DMS79 treated with DMSO at 0.1 percent for 48 hours (cell line): ENCODE measurements around the gene ZNF254.
"Not testable (repeated sequence)": the region's sequence is repeated elsewhere in the genome, so short reads cannot be mapped to it uniquely, and the experiment has no call there.

Experiments used
- DNase-seq: peaks from one replicate; lab custom pipeline; 2025; lab: John Stamatoyannopoulos, UW

The ZNF254 gene

GRCh38 chr19:24086974-24087595 is at the start of gene ZNF254:
ZNF254 (plus strand) TSS chr19:24087187; CDS start chr19:24087308, 121 bp downstream.
- peak; percentile 95 for DNase-seq

DNA sequence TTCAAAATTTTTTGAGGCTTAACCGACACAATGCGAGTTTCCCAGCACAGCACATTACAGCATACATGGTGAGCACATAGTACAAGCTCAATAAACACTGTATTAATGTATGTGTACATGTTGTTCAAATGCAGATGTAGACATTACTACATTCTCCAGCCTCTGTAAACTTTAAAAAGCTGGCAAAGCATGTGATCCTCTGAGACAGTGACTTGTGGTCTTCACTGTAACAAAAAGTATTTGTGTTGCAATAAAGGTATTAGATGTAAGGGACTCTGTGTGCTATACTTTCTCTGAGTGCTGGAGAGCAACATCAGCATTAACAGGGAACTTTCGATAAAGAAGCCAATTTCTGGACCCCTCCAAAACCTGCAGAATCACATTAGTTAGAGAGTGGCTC is 46.4 kb upstream of the ZNF254 start:
- no peak for DNase-seq

DNA sequence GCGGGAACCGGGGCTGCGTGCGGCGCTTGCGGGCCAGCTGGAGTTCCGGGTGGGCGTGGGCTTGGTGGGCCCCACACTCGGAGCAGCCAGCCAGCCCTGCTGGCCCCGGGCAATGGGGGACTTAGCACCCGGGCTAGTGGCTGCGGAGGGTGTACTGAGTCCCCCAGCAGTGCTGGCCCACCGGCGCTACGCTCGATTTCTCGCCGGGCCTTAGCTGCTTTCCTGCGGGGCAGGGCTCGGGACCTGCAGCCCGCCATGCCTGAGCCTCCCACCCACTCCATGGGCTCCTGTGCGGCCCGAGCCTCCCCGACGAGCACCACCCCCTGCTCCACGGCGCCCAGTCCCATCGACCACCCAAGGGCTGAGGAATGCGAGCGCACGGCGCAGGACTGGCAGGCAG is 45.7 kb upstream of the ZNF254 start:
- not testable (repeated sequence) for DNase-seq

DNA sequence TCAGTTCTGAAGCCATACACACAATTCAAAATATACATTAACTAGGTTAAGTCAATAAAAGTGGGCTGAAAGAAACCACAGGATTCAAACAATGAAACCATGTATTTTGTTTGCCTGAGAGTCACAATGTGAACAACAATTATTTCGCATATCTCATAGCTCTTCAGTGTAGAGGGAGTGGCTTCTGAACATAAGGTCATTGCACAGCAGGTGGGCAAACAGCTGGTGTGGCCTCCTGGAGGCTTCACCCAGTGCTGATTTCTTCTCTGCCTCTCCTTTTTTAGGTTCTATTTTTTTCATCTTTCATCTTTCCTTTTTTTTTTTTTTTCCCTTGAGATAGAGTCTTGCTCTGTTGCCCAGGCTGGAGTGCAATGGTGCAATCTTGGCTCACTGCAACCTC is 40.4 kb upstream of the ZNF254 start:
- DNase-seq = no peak

- DNase-seq = no peak
These were observed 38.7 kb upstream of the ZNF254 start for GRCh38 chr19:24048261-24048660.

DNA sequence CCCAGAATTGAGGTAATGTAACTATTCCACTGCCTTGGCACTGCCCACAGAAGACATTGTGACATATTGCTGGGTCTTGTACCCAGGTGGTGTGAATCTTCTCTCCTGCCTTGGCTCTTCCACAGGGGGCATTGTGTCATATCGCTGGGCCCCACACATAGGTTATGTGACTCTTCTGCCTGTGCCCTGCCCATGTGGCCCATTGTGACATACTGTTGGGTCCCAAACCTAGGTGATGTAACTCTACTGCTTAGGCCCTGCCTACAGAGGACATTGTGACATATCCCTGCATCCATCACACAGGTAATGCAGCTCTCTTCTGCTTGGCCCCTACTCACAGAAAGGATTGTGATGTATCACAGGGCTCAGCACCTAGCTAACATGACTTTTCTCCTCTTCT is 37.5 kb upstream of the ZNF254 start:
- no peak for DNase-seq

GRCh38 chr19:24051516-24051915 is 35.5 kb upstream of the ZNF254 start:
- DNase-seq = no peak

DNA sequence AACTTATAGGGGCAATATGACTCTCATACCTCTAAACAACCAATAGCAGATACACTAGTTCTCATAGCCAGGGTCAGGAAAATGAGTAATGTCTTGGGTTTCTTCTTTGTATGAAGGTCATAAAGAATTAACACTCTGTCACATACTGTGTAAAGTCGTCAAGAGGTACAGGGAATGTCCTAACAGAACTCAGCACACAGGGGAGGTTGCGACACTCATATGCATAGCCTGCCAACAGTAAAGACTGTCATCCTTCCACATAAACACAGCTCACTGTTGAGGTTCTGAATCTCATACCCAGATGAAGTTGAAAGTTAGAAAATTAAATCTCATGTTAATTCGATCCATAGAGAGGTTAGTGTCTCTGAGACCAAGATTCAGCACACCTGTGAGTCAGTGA is 34.2 kb upstream of the ZNF254 start:
- DNase-seq = no peak

DNA sequence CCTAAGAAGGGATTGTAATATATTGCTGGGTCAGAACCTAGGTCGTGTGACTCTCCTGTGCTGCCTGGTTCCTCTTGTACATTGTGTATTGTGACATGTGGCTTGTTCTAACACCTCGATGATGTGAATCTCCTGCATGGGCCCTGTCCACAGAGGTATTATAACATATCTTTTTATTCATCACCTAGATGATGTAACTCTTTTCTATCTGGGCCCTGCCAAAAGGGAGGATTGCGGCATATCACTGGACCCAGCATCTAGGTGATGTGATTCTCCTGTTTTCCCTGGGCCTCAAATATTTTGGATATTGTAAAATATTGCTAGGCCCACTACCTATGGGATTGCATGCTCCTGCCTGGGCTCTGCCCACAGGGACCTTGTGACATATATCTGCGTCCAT is 33.4 kb upstream of the ZNF254 start:
- no peak for DNase-seq

- DNase-seq = no peak
These were observed 32.7 kb upstream of the ZNF254 start for GRCh38 chr19:24054044-24054935.

- no peak for DNase-seq
These were observed 31.4 kb upstream of the ZNF254 start for GRCh38 chr19:24055548-24055947.

- DNase-seq = no peak
These were observed 29.8 kb upstream of the ZNF254 start for GRCh38 chr19:24057144-24057543.

GRCh38 chr19:24059563-24060295 is 27.3 kb upstream of the ZNF254 start:
- no peak for DNase-seq

- no peak for DNase-seq
These were observed 26.2 kb upstream of the ZNF254 start for GRCh38 chr19:24060687-24061356.

GRCh38 chr19:24062190-24062589 is 24.8 kb upstream of the ZNF254 start:
- DNase-seq = no peak

DNA sequence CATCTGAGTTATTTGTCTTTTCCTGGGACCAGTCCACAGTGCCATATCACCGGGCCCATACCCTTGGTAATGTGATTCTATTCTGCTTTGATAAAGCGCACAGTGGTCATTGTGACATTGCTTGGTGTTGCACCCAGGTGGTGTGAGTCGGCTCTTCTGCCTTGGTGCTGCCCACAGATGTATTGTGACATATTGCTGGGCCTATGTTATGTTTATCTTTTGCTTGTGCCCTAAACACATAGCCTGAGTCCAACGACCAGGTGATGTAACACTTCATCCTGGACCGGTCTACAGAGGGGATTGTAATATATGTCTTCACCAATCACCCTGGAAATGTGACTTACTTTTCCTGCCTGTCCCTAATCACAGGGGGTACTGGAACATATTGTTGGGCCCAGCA is 23.7 kb upstream of the ZNF254 start:
- DNase-seq = no peak

GRCh38 chr19:24064175-24064574 is 22.8 kb upstream of the ZNF254 start:
- no peak for DNase-seq

- DNase-seq = no peak
These were observed 21.7 kb upstream of the ZNF254 start for GRCh38 chr19:24065243-24065642.

GRCh38 chr19:24065865-24066604 is 21.0 kb upstream of the ZNF254 start:
- no peak for DNase-seq

DNA sequence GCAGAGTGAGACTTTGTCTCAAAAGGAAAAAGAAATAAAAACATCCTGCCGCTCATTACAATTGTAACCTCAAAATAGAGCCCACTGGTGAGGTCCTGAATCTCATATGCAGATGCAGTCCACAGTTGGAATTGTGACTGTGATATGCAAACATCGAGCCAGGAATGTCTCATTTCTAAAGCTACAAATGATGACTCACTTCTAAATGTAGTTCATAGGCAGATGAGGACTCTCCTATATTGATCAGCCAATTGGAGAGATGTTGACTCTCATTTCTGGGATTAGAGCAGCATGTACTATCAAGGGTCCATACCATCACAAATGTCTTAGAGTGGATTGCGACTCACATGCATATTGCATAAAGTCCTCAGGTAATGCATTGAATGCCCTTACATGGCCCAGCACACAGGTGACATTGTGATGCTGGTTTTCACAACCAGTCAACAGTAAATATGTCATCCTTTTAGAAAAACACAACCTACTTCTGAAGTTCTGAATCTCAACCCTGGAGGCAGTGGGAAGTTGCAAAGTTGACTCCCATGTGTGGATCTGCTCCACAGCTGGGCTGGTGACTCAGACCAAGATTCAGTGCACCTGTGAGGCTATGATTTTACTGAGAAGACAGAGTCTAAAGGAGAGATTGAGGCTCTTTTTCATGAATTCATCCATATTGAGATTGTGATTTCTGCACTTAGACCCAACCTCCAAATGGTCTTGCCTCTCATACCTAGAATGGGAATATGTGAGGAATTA is 16.9 kb upstream of the ZNF254 start:
- no peak for DNase-seq

GRCh38 chr19:24071078-24071477 is 15.9 kb upstream of the ZNF254 start:
- no peak for DNase-seq
